Adrenal gland (tissue), 19 donors: Measurements from ENCODE around the gene NPR3. TPM values are rescaled to one million over a fixed set of nuclear protein-coding genes. Genes with fewer than 3 reads are reported as not detected.

Experiments used
- DNase-seq, 7 donors: peaks; one replicate each; pipeline ENCODE4 v3.0.0-alpha.2; 2019 to 2020
- H3K27ac ChIP-seq, 5 donors: fragments of 200-600 bp; sonication (generic) in 4 of 5; 1 replicate in 3 of 5; 2 replicates in 2 of 5; pipeline versions ENCODE4 v1.5.1 to v1.8.0; 2016 to 2020; ENCODE audit warnings: mild to moderate bottlenecking in 1 of 5
- H3K27me3 ChIP-seq: fragments of 200-600 bp; 2 replicates; pipeline ENCODE4 v1.8.0; 2021
- H3K36me3 ChIP-seq, 2 donors: fragments of 200-600 bp; replicated peaks in 1 of 2; 1 replicate in 1 of 2; 2 replicates in 1 of 2; pipeline versions ENCODE4 v1.5.1 to v1.8.0; 2018 to 2022
- H3K4me1 ChIP-seq, 2 donors: fragments of 200-600 bp; replicated peaks in 1 of 2; 1 replicate in 1 of 2; 2 replicates in 1 of 2; pipeline versions ENCODE4 v1.5.1 to v1.8.0; 2018 to 2021
- H3K4me3 ChIP-seq, 4 donors: fragments of 200-600 bp; sonication (generic) in 3 of 4; one replicate each; pipeline ENCODE4 v1.5.1; 2016 to 2018
- H3K9me3 ChIP-seq, 3 donors: fragments of 200-600 bp; sonication (generic) in 1 of 3; replicated peaks in 1 of 3; 1 replicate in 2 of 3; 2 replicates in 1 of 3; pipeline versions ENCODE4 v1.5.1 to v1.8.0; 2016 to 2021
- CTCF ChIP-seq, 6 experiments: fragments of 450-650 bp in 4 of 6; fragments of 200-600 bp in 2 of 6; sonication (generic) in 1 of 6; IDR thresholded peaks; 1 replicate in 5 of 6; 2 replicates in 1 of 6; pipeline versions ENCODE4 v1.5.1 to v1.8.0; 2016 to 2021; ENCODE audit warnings: antibody characterized with exemption in 6 of 6, mild to moderate bottlenecking in 2 of 6, moderate library complexity in 1 of 6
- POLR2A ChIP-seq, 2 donors: fragments of 450-650 bp; IDR thresholded peaks; one replicate each; pipeline ENCODE4 v1.6.1; 2017; ENCODE audit warnings: antibody characterized with exemption in 2 of 2, mild to moderate bottlenecking in 2 of 2, moderate library complexity in 1 of 2
- WGBS, 4 donors: extraction: QIAGEN DNeasy Blood & Tissue Kit in 2 of 4; methylation state at CpG; one replicate each; pipeline versions ENCODE4 v1.1.5 to v1.1.7; 2013 to 2017; 5-methylcytosine and 5-hydroxymethylcytosine counted together
- intact Hi-C, 2 donors: fragments of 100-400 bp; cut with DNase I; formaldehyde crosslinking; loops; one replicate each; pipeline versions ENCODE4 v1.14.1 to v1.15.0; 2022 to 2023
- long read RNA-seq, 10 donors: library from polyadenylated mRNA in 3 of 10; unstranded in 2 of 10; stranded (forward) in 1 of 10; transcript quantifications; one replicate each; pipeline ENCODE4 v2.0.0 and lab custom pipeline, GENCODE V29; 2021 to 2026
- polyA plus RNA-seq, 3 donors: library from polyadenylated mRNA; stranded (reverse); fragments of 200-250 nt in 2 of 3; fragments of 350-450 nt in 1 of 3; fragmentation: Illumina TruSeq in 1 of 3; extraction: RNeasy Lipid Tissue Mini Kit (QIAGEN cat#74804) in 1 of 3; gene quantifications; one replicate each; pipeline ENCODE4 v1.2.3, GENCODE V29; 2013 to 2014
- total RNA-seq, 9 donors: library from RNA; depleted of rRNA in 4 of 9; stranded (reverse); fragments of >200 nt in 4 of 9; fragments of 120-200 nt in 1 of 9; fragmentation: NEBNext Ultra II Directional in 1 of 9; extraction: Animal tissue kit (Norgen Biotek cat#: 25700) in 1 of 9; gene quantifications; one replicate each; pipeline versions ENCODE4 v1.1.0 to v1.2.4, GENCODE V29; 2013 to 2023
- donor health status: healthy with polysubstance abuse.
- donor health status: Bipolar disorder and iron deficiency.
- donor health status: DM: yes; HTN: yes; CAD: no.
- donor health status: DM: no; HTN: no; CAD: no.
- donor health status: DM: no; HTN: no; CAD: no.
- donor health status: DM: yes; HTN: yes; CAD: no.

Gene NPR3, protein sequence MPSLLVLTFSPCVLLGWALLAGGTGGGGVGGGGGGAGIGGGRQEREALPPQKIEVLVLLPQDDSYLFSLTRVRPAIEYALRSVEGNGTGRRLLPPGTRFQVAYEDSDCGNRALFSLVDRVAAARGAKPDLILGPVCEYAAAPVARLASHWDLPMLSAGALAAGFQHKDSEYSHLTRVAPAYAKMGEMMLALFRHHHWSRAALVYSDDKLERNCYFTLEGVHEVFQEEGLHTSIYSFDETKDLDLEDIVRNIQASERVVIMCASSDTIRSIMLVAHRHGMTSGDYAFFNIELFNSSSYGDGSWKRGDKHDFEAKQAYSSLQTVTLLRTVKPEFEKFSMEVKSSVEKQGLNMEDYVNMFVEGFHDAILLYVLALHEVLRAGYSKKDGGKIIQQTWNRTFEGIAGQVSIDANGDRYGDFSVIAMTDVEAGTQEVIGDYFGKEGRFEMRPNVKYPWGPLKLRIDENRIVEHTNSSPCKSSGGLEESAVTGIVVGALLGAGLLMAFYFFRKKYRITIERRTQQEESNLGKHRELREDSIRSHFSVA
- total RNA-seq, result 100 to 1,000 TPM in 1 of 9 donors, 10 to 100 TPM in 4, 1 to 10 TPM in 4; 3.8 to 156 (median 10.6) TPM
- 1 to 10 TPM; 1.8 to 7.3 (median 2.6) TPM for polyA plus RNA-seq
- long read RNA-seq, donor 1, full-length matches to known transcripts, result 32 of 70 reads
- long read RNA-seq, donor 1, partial matches to known transcripts, result 38 of 70 reads
- long read RNA-seq, donor 1, other reads (novel, unspliced or antisense), result 0 of 70 reads
- long read RNA-seq, donor 2, full-length matches to known transcripts, result 29 of 29 reads
- long read RNA-seq, donor 2, partial matches to known transcripts, result 0 of 29 reads
- long read RNA-seq, donor 2, other reads (novel, unspliced or antisense), result 0 of 29 reads
- long read RNA-seq, donor 3, full-length matches to known transcripts, result 29 of 29 reads
- long read RNA-seq, donor 3, partial matches to known transcripts, result 0 of 29 reads
- long read RNA-seq, donor 3, other reads (novel, unspliced or antisense), result 0 of 29 reads
- long read RNA-seq, donor 4, full-length matches to known transcripts, result 4 of 10 reads
- long read RNA-seq, donor 4, partial matches to known transcripts, result 1 of 10 reads
- long read RNA-seq, donor 4, other reads (novel, unspliced or antisense), result 5 of 10 reads
- long read RNA-seq, donor 5, partial matches to known transcripts, result 0 of 2 reads
- long read RNA-seq, donor 5, other reads (novel, unspliced or antisense), result 1 of 2 reads
- long read RNA-seq, donor 6, partial matches to known transcripts, result 0 of 2 reads
- long read RNA-seq, donor 6, other reads (novel, unspliced or antisense), result 2 of 2 reads
- long read RNA-seq, donor 7, full-length matches to known transcripts, result 18 of 18 reads
- long read RNA-seq, donor 7, partial matches to known transcripts, result 0 of 18 reads
- long read RNA-seq, donor 7, other reads (novel, unspliced or antisense), result 0 of 18 reads
- long read RNA-seq, donor 8, full-length matches to known transcripts, result 81 of 117 reads
- long read RNA-seq, donor 8, partial matches to known transcripts, result 36 of 117 reads
- long read RNA-seq, donor 8, other reads (novel, unspliced or antisense), result 0 of 117 reads
- long read RNA-seq, donor 9, full-length matches to known transcripts, result 20 of 20 reads
- long read RNA-seq, donor 9, partial matches to known transcripts, result 0 of 20 reads
- long read RNA-seq, donor 9, other reads (novel, unspliced or antisense), result 0 of 20 reads
- long read RNA-seq, donor 10, full-length matches to known transcripts, result 28 of 34 reads
- long read RNA-seq, donor 10, partial matches to known transcripts, result 6 of 34 reads
- long read RNA-seq, donor 10, other reads (novel, unspliced or antisense), result 0 of 34 reads

GRCh38 chr5:32710550-32711361 is at the start of gene NPR3:
Gene NPR3, plus strand, starts transcription at chr5:32711321. Its CDS starts 456 bp downstream, at chr5:32711777.
- intact Hi-C loops, result loop anchor here (10.0 kb wide), 3 partner anchors 134 to 714 kb away; no protein-coding TSS in a partner anchor
- Histone ChIP-seq H3K27ac (peak within 1 kb of the TSS in 4 of 5 donors; percentile 48 to 91 (median 76)), H3K9me3 (no peaks in the 10 kb centered on the region), H3K4me3 (peak within 1 kb of the TSS; percentile 16 to 69 (median 51)), H3K4me1 (peaks cover 14 to 26% of the 10 kb centered on the region in 2 donors), H3K27me3 (peaks cover 9% of the 10 kb centered on the region), H3K36me3 (no peaks in the 10 kb centered on the region)
- WGBS, 4 donors, result 1 to 2% (median 1%) methylated on average over 39 to 55 of the region's 55 CpGs
- TF ChIP-seq POLR2A (IDR thresholded peaks at IDR 0.05) (no peak), CTCF (IDR thresholded peaks at IDR 0.05) (no peak)
- DNase-seq, result peak; percentile 21 to 76 (median 59)

GRCh38 chr5:32664523-32664922 is 46.6 kb upstream of the NPR3 start:
- TF ChIP-seq POLR2A (IDR thresholded peaks at IDR 0.05), result no peak
- TF ChIP-seq CTCF (IDR thresholded peaks at IDR 0.05), result no peak
- H3K4me3 ChIP-seq, result no peak overlapping the region
- no peak for DNase-seq
- no peaks in the 10 kb centered on the region for H3K36me3 ChIP-seq
- 78 to 89% (median 88%) methylated on average over 8 of the region's 8 CpGs for WGBS, 4 donors
- no peak overlapping the region for H3K27ac ChIP-seq
- H3K9me3 ChIP-seq, result no peaks in the 10 kb centered on the region
- no peaks in the 10 kb centered on the region for H3K4me1 ChIP-seq
- H3K27me3 ChIP-seq, result no peaks in the 10 kb centered on the region
- intact Hi-C loops, result no loop called here

GRCh38 chr5:32668552-32668951 is 42.6 kb upstream of the NPR3 start:
- H3K9me3 ChIP-seq, result no peaks in the 10 kb centered on the region
- WGBS, 4 donors, result 68 to 79% (median 72%) methylated on average over 8 to 11 of the region's 11 CpGs
- intact Hi-C loops, result no loop called here

More at GRCh38 chr5:32668552-32668951, 42.6 kb upstream of the NPR3 start:
- TF ChIP-seq POLR2A (IDR thresholded peaks at IDR 0.05), result no peak
- TF ChIP-seq CTCF (IDR thresholded peaks at IDR 0.05), result no peak
- no peaks in the 10 kb centered on the region for H3K4me1 ChIP-seq
- H3K4me3 ChIP-seq, result no peak overlapping the region
- H3K36me3 ChIP-seq, result no peaks in the 10 kb centered on the region
- H3K27ac ChIP-seq, result no peak overlapping the region
- no peaks in the 10 kb centered on the region for H3K27me3 ChIP-seq
- no peak for DNase-seq
